Fibroblast of mammary gland (primary cell): ENCODE results near the gene RNF220.

ENCODE experiments used
- DNase-seq: peaks from one replicate; pipeline ENCODE4 v3.0.0-alpha.2; 2010; ENCODE audit warnings: low read depth
- H3K4me3 ChIP-seq: 2 replicates; pipeline ENCODE4 v1.5.1; 2011; ENCODE audit warnings: low read depth, mild to moderate bottlenecking, low read length, moderate library complexity; ENCODE audit not compliant: control insufficient read depth
- CTCF ChIP-seq: conservative IDR thresholded peaks from 2 replicates; pipeline ENCODE4 v1.5.1; 2011; ENCODE audit warnings: low read depth, low read length, inconsistent platforms; ENCODE audit not compliant: control insufficient read depth, insufficient read depth

Gene RNF220

GRCh38 chr1:44652445-44653106 lies 247.5 kb downstream of the RNF220 start:
- no peak overlapping the region for H3K4me3 ChIP-seq
- peak; percentile 61 for DNase-seq
- TF ChIP-seq CTCF, result peak; percentile 97

GRCh38 chr1:44653107-44653964 lies 248.3 kb downstream of the RNF220 start:
- TF ChIP-seq CTCF, result no peak
- no peak for DNase-seq
- H3K4me3 ChIP-seq, result no peak overlapping the region

- TF ChIP-seq CTCF, result no peak
- no peak for DNase-seq
- H3K4me3 ChIP-seq, result no peak overlapping the region
Measured at GRCh38 chr1:44654621-44655187, 249.6 kb downstream of the RNF220 start.

GRCh38 chr1:44655609-44656008 lies 250.6 kb downstream of the RNF220 start:
- DNase-seq, result no peak
- H3K4me3 ChIP-seq, result no peak overlapping the region
- TF ChIP-seq CTCF, result peak; percentile 83

GRCh38 chr1:44659566-44659965 lies 254.5 kb downstream of the RNF220 start:
- no peak for DNase-seq
- TF ChIP-seq CTCF, result no peak
- no peak overlapping the region for H3K4me3 ChIP-seq

GRCh38 chr1:44660176-44660575 lies 255.1 kb downstream of the RNF220 start:
- no peak overlapping the region for H3K4me3 ChIP-seq
- no peak for TF ChIP-seq CTCF
- DNase-seq, result no peak
